K562 (cell line): ENCODE results near the gene PGAP2. TPM values are rescaled to one million over a fixed set of nuclear protein-coding genes. Genes with fewer than 3 reads are reported as not detected.

Experiments
- ATF4 ChIP-seq: fragments of 450-650 bp; formaldehyde crosslinking; IDR thresholded peaks from 2 replicates; pipeline ENCODE4 v1.4.0; 2022; ENCODE audit warnings: mild to moderate bottlenecking, moderate library complexity
- BRF1 ChIP-seq: IDR thresholded peaks from 3 replicates; pipeline ENCODE4 v1.6.1; 2011; ENCODE audit warnings: borderline replicate concordance, mild to moderate bottlenecking; ENCODE audit not compliant: insufficient read length; ENCODE audit errors: extremely low read depth
- GABPB1 ChIP-seq: sonication (generic); formaldehyde crosslinking; IDR thresholded peaks from 2 replicates; pipeline ENCODE4 v1.8.0; 2022; ENCODE audit warnings: mild to moderate bottlenecking, missing genetic modification reagents
- GATA2 ChIP-seq: sonication (generic); formaldehyde crosslinking; IDR thresholded peaks from 2 replicates; pipeline ENCODE4 v1.4.0; 2020; ENCODE audit warnings: mild to moderate bottlenecking, missing genetic modification reagents
- KLF1 ChIP-seq: fragments of 450-650 bp; IDR thresholded peaks from 2 replicates; pipeline ENCODE4 v1.6.1; 2016; ENCODE audit warnings: missing genetic modification characterization, missing compliant biosample characterization
- MTF1 ChIP-seq: fragments of 250-450 bp; sonication (Bioruptor Pico); IDR thresholded peaks from 2 replicates; pipeline ENCODE4 v1.9.0; 2021; ENCODE audit warnings: moderate library complexity, mild to moderate bottlenecking, inconsistent platforms, borderline replicate concordance
- NKRF ChIP-seq: fragments of 450-650 bp; IDR thresholded peaks from 2 replicates; pipeline ENCODE4 v1.6.1; 2016; ENCODE audit warnings: borderline replicate concordance
- PHB ChIP-seq: fragments of 250-450 bp; sonication (Bioruptor Pico); IDR thresholded peaks from 2 replicates; pipeline ENCODE4 v1.5.0; 2021
- PTBP1 ChIP-seq: fragments of 200-400 bp; formaldehyde crosslinking; IDR thresholded peaks from 2 replicates; pipeline ENCODE4 v1.6.1; 2017; ENCODE audit warnings: low read depth, low read length
- SLC30A9 ChIP-seq: fragments of 250-450 bp; sonication (Bioruptor Pico); IDR thresholded peaks from 2 replicates; pipeline ENCODE4 v1.8.0; 2022; ENCODE audit warnings: mild to moderate bottlenecking, moderate library complexity
- SMARCA4 ChIP-seq: fragments of 450-650 bp; IDR thresholded peaks from 2 replicates; pipeline ENCODE4 v1.6.1; 2016
- SRSF3 ChIP-seq: fragments of 200-400 bp; formaldehyde crosslinking; IDR thresholded peaks from 2 replicates; pipeline ENCODE4 v1.6.1; 2016; ENCODE audit warnings: mild to moderate bottlenecking, low read length, moderate library complexity; ENCODE audit not compliant: insufficient read depth
- TEAD4 ChIP-seq, 2 experiments: sonication (generic) in 1 of 2; formaldehyde crosslinking in 1 of 2; IDR thresholded peaks; 2 replicates each; pipeline versions ENCODE4 v1.6.1 to v1.8.0; 2012 to 2022; ENCODE audit warnings: borderline replicate concordance in 1 of 2, inconsistent platforms in 1 of 2, low read length in 1 of 2, mild to moderate bottlenecking in 1 of 2, missing genetic modification reagents in 1 of 2
- TFAM ChIP-seq: fragments of 250-450 bp; sonication (Bioruptor Pico); conservative IDR thresholded peaks from 2 replicates; pipeline ENCODE4 v1.5.0; 2021; ENCODE audit warnings: mild to moderate bottlenecking, moderate library complexity
- TGIF2 ChIP-seq: sonication (generic); formaldehyde crosslinking; IDR thresholded peaks from 2 replicates; pipeline ENCODE4 v1.8.1; 2022; ENCODE audit warnings: mild to moderate bottlenecking, missing genetic modification reagents, moderate library complexity
- TRIM25 ChIP-seq: fragments of 450-650 bp; IDR thresholded peaks from 2 replicates; pipeline ENCODE4 v1.7.0; 2016; ENCODE audit warnings: borderline replicate concordance
- ZBTB12 ChIP-seq: fragments of 250-450 bp; sonication (Bioruptor Pico); IDR thresholded peaks from 2 replicates; pipeline ENCODE4 v1.4.0; 2020
- ZNF133 ChIP-seq: fragments of 250-450 bp; sonication (Bioruptor Pico); IDR thresholded peaks from 2 replicates; pipeline ENCODE4 v1.4.0; 2020; ENCODE audit warnings: mild to moderate bottlenecking
- ZNF184 ChIP-seq: sonication (generic); formaldehyde crosslinking; IDR thresholded peaks from 2 replicates; pipeline ENCODE4 v1.5.0; 2020; ENCODE audit warnings: missing genetic modification reagents
- ZNF518B ChIP-seq: fragments of 250-450 bp; sonication (Bioruptor Pico); IDR thresholded peaks from 2 replicates; pipeline ENCODE4 v1.5.0; 2021; ENCODE audit warnings: mild to moderate bottlenecking, moderate library complexity
- polyA plus RNA-seq, 8 experiments: library from polyadenylated mRNA; depleted of rRNA in 4 of 8; stranded (reverse) in 5 of 8; unstranded in 3 of 8; fragments of >200 nt; fragmentation: Nextera tagmentation in 2 of 8; fragmentation: Illumina TruSeq in 1 of 8; extraction: Ambion mirVana in 2 of 8; extraction: Trizol in 1 of 8; gene quantifications; 2 replicates each; pipeline versions ENCODE4 v1.2.1 to v1.2.3, GENCODE V29; 2011 to 2014; ENCODE audit warnings: inconsistent platforms in 1 of 8, missing spikeins in 1 of 8
- total RNA-seq, 7 experiments: library from RNA; depleted of rRNA in 6 of 7; stranded (reverse); fragments of >200 nt in 6 of 7; fragmentation: Illumina TruSeq in 2 of 7; extraction: Trizol in 2 of 7; gene quantifications; 2 replicates each; pipeline versions ENCODE4 v1.2.1 to v1.2.3, GENCODE V29; 2011 to 2021; ENCODE audit warnings: low replicate concordance in 1 of 7

PGAP2 gene
- total and polyA plus RNA-seq, 9 of the 15 experiments (the other 6 are each of a cell fraction or from before 2014, with no cell fraction given) = 17.9 to 47.2 (median 33.7) TPM

- no peak for TF ChIP-seq TRIM25
- TF ChIP-seq SLC30A9 (CRISPR knock-in tag) = no peak
- TF ChIP-seq SMARCA4 = no peak
- TF ChIP-seq PHB (CRISPR knock-in tag) = no peak
- no peak for TF ChIP-seq GABPB1 (CRISPR knock-in tag)
- no peak for TF ChIP-seq ZNF518B (CRISPR knock-in tag)
- TF ChIP-seq TGIF2 (CRISPR knock-in tag) = peak; percentile 67; the same call in 1 of the 2 replicates
- peak; percentile 67; the same call in 1 of the 2 replicates for TF ChIP-seq NKRF
- peak; percentile 82; the same call in 1 of the 2 replicates for TF ChIP-seq SRSF3
- no peak for TF ChIP-seq ZBTB12 (CRISPR knock-in tag)
- no peak for TF ChIP-seq PTBP1
- TF ChIP-seq TFAM (CRISPR knock-in tag) = no peak
- TF ChIP-seq GATA2 = no peak
- TF ChIP-seq BRF1 = no peak
- no peak for TF ChIP-seq ZNF133 (CRISPR knock-in tag)
- no peak for TF ChIP-seq ZNF184 (CRISPR knock-in tag)
- no peak for TF ChIP-seq TEAD4 (IDR thresholded peaks at IDR 0.05; ENCODE audit: low read length)
- TF ChIP-seq TEAD4 (CRISPR knock-in tag; IDR thresholded peaks at IDR 0.05; ENCODE audit: borderline replicate concordance) = no peak
- no peak for TF ChIP-seq ATF4 (CRISPR knock-in tag)
- TF ChIP-seq MTF1 (CRISPR knock-in tag) = no peak
- 0 out of 2 replicates have a peak, but pooled peaks have one; percentile 34 for TF ChIP-seq KLF1 (tag)
These were observed 11.5 kb upstream of the PGAP2 start (continued) for GRCh38 chr11:3796801-3797328.
